ENCODE results near the gene FCHO2.
A peak's percentile ranks its signal among the peaks of the same experiment; 100 is the strongest.
"Not testable (repeated sequence)": the region's sequence is repeated elsewhere in the genome, so short reads cannot be mapped to it uniquely, and the experiment has no call there.

The FCHO2 gene, protein sequence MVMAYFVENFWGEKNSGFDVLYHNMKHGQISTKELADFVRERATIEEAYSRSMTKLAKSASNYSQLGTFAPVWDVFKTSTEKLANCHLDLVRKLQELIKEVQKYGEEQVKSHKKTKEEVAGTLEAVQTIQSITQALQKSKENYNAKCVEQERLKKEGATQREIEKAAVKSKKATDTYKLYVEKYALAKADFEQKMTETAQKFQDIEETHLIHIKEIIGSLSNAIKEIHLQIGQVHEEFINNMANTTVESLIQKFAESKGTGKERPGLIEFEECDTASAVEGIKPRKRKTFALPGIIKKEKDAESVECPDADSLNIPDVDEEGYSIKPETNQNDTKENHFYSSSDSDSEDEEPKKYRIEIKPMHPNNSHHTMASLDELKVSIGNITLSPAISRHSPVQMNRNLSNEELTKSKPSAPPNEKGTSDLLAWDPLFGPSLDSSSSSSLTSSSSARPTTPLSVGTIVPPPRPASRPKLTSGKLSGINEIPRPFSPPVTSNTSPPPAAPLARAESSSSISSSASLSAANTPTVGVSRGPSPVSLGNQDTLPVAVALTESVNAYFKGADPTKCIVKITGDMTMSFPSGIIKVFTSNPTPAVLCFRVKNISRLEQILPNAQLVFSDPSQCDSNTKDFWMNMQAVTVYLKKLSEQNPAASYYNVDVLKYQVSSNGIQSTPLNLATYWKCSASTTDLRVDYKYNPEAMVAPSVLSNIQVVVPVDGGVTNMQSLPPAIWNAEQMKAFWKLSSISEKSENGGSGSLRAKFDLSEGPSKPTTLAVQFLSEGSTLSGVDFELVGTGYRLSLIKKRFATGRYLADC

DNA sequence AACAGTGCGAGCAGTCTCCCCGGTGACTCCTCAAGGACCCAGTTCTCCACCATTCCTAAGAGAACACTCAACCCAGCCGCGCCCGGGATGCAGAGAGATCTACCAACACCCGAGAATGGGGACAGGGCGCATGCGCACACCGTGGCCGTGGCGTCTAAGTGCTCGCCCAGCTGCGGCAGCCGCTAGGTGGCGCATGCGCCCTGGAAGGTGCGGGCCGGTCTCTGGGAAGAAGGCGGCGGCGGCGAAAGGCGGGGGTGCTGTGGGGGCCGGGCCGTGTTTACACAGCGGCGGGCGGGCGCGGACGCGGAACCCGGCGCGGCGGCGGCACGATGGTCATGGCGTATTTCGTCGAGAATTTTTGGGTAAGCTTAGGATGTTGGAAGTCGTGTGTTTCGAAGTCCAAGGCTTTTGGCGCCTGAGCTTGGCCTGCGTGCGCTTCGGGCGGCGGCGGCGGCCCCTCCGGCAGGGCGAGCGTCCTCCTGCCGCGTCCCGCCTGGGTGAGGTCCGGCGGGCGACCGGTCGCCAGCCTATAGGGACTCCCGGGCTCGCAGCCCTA is at the start of gene FCHO2:
TSS of gene FCHO2 (plus strand) at position 274 of the 556 bp plus-strand sequence. CDS start at position 330, 56 bp downstream.
- peak; percentile 91 for DNase-seq

DNA sequence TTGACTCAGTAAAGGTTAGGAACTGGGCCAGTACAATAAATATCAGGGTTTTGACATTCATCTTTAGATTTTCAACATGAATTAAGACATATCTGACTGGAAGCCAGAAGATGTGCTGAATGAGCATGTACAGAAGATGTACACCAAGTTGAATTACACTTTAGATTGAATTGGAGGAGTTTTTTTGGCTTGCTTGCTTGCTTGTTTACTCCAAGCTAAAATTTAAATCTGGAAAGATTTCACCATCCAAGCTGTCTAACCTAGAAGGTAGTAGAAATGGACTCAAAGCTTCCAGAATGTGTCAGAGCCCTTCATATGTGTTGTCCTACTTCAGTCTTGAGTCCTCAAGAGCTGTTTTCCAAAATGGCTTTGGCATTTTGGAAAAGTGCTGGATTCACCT is 49.0 kb upstream of the FCHO2 start:
- no peak for DNase-seq

DNA sequence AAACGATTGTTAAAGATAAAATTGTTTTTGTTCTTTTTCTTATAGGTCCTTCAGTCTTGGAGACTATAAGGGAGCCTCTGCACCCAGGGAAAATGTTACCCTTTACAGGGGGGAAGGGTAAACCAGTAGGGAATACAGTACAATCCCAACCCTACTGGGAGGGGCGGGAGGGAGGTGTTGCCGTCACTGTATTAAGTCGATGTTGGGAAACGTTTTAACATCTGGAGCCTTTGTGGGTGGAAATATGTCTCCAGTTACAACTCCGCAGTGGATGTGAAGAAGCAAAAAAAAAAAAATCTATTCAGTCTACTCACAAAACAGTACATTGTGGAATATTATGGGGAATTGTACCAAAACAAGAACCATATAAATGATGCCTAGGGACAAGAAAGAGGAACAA is 47.2 kb upstream of the FCHO2 start:
- no peak for DNase-seq

- no peak for DNase-seq
Observed at GRCh38 chr5:72917371-72917776, 38.5 kb upstream of the FCHO2 start.

DNA sequence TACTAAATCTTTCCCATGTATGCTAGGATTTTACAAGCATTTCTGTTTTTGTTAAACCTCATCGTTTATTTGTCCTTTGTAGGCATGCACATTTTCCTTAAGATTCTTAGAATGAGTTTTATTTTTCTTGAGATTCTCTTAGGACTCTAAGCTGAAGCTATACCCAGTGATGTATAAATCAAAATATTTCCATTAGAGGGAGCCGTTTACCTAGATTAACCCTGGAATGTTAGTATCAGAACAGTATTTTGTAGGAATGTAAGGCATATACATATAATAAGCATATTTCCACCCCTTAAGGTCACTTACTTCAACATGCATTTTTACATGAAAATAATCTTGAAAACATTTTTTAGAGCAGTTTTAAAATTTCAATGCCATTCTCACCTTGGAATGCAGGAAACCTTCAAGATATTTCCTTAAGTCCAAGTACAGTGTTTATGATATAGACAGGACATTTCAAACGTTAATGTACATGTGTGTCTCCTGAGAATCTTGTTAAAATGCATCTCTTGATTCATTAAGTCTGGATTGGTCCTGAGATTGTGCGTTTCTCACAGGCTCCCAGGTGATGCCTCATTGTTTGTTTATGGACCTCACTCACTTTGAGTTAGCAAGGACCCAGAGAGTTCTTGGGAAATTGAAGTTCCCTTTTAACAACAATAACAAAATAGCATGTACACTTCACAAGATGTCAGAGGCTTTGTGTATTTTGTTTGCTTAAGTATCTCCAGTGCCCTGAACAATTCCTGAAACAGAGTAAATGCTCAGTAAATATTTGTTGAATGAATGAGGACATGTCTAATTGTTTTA is 34.9 kb upstream of the FCHO2 start:
- DNase-seq: peak; percentile 4

DNA sequence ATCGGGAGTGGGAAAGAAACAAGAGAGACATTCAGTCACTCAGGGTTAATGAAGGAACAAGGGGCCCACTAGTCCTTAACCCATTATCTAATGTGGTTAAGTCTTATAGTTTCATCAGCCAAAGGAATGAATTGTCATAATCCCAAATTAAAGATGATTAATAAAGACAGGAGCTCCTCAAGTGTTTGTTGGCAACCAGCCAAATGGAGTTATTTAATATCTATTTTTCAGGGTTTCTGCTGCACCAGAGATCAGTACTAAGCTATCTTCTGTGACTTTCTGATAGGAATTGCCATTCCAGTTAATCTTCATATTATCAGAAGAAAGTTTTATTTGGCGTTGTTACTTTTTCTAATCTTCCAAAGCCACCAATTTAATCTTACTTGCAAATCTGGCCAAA is 34.0 kb upstream of the FCHO2 start:
- no peak for DNase-seq

DNA sequence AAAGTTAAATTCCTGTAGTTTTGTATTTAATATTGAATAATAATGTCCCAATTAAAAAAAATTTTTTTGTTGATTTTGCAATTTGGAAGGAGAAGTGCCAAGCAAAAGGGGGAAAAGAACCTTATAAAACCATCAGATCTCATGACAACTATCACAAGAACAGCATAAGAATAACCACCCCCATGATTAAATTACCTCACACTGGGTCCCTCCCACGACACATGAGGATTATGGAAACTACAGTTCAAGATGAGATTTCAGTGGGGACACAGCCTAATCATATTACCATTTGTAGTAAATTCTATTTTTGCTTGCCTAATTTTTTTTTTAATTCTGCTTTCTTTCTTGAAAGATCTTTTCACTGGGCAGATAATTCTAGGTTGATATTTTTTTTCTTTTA is 33.4 kb upstream of the FCHO2 start:
- DNase-seq: no peak

- no peak for DNase-seq
Observed at GRCh38 chr5:72925336-72926010, 30.4 kb upstream of the FCHO2 start.

DNA sequence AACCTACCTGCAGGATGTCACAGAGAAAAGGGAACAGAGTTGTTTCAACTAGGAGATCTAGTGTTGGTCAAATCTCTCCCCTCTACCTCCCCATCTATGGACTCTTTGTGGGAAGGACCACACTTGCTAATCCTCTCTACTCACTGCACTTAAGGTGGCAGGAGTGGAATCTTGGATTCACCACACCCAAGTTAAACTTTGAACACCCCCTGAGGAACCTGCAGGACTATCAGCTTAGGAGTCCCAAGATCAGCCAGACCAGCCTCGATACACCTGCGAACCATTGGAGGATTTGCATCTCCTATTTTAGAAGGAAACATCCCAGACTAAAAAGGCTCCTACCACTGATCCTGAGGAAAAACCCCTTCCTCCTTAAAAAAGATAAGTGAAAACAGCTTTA is 23.2 kb upstream of the FCHO2 start:
- not testable (repeated sequence) for DNase-seq

- DNase-seq: not testable (repeated sequence)
Observed at GRCh38 chr5:72934953-72935725, 20.7 kb upstream of the FCHO2 start.

DNA sequence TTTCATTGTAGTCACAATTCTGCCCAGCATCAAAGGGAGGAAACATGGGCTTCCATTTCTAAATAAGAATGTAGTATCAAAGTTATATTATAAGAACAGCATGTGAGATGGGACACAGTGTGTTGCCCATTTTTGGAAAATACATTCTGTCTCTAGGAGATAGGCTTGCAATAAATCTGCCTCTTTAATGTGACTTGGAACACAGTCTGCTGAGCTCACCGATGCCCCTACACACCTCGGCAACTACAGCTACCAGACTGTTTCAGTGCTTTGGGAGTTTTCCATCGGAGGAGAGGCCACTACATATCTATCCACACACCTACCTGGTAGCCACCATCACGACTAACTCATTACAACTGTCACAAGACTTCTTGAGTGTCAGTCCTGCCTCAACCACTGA is 18.9 kb upstream of the FCHO2 start:
- no peak for DNase-seq

GRCh38 chr5:72937517-72938061 is 18.3 kb upstream of the FCHO2 start:
- no peak for DNase-seq

GRCh38 chr5:72938206-72938605 is 17.6 kb upstream of the FCHO2 start:
- DNase-seq: no peak

DNA sequence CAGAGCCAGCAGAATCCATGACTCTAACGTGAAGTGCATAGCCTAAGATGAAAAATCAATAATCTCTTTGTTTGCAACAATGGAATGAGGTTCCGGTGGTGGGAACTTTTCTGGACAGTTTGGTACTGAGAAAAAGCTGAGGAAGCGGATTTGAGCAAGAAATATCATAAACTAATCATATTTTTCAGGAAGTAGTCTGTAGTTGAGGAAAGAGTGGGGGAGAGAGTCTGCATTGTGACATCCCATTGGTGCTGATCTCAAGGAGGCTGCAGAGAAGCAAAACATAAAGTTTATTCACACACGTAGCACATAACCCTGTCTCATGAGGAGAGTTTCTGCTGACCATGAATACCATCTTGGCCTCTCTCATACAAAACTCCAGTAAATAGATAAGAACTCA is 15.8 kb upstream of the FCHO2 start:
- no peak for DNase-seq

DNA sequence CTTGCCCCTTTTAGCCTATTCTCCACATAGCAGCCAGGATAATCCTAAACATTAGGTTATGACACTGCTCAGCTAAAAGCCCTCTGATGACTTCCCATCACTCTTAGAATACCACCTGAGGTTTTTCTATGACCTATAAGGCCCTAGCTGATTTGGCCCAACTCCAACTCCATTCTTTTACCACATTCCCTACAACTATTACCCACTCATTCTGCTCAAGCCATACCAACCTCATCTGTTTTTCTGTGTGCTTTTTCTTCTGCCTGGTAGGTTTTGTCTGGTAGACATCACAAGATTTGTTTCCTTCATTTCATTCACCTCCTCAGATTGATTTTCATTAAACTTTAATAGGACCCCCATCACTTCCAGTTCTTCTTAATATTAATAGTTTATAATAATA is 12.5 kb upstream of the FCHO2 start:
- no peak for DNase-seq

DNA sequence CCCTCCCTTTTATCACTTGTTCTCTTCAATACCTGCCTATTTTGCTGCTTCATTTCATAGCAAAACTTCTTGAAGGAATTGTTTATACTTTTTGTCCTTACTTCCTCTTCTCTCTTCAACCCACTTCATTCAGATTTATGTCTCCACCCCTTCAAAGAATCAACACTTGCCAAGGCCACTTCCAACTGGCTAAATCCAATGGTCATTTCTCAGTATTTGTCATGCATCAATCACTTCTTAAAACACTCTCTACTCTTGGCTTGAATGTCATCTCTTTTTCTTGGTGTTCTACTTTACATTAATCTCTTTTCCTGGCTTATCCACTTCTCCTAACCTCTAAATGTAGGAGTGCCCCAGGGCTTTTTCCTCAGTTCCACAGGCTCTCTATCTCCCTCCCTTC is 8.3 kb upstream of the FCHO2 start:
- DNase-seq: no peak

- no peak for DNase-seq
Observed at GRCh38 chr5:72949481-72949880, 6.4 kb upstream of the FCHO2 start.

- no peak for DNase-seq
Observed at GRCh38 chr5:72951671-72952468, 4.0 kb upstream of the FCHO2 start.

DNA sequence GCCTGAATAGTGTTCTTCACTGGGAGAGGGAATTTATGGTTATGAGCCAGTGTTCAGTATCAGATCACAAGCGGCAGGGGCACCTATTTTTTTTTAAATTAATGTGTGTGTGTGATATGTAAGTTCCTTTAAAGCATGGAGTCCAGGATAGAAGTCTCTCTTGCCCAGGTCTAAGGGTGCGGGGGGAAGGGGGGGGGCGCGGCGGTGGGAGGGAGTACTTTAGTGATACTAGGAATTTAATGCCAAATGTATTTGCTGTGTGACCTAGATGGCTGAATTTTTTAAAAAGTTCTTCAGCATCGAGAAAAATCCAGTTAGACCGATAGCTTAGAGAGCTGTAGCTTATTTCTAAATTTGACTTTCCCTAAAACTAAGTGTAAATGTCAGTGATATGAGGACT is 1.5 kb upstream of the FCHO2 start:
- no peak for DNase-seq

DNA sequence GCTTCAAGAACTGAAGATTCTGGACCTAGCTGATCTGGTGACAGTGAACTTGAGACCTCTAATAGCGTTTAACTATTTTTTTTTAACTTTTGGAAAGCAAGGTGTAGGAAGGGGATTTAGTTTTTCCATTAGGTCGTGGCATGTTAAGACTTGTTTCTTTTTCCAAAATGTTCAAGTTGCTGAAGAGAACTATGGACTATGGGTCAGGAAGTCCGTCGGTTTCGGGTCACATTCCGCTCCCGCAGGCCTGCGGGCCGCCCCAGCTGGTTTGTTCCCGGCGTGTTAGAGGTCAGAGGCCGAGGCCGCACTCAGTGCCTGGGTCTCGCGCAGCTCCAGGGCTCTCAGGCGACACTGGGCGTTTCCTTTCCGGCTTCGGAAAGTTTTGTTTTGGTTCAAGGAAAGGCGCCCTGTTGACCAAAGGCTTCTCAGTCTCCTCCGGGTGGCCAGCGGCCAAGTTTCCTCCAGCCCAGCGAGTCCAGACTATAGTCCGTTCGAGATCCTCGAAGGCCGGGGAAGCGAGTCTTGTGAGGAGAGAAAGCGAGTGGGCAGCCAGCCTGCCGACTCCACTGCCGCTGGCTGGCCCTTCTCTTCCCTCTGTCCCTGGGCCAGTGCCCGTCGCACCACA is 586 bp upstream of the FCHO2 start:
- no peak for DNase-seq
